ENCODE results near the gene HDAC2. TPM values are rescaled to one million over a fixed set of nuclear protein-coding genes. Genes with fewer than 3 reads are reported as not detected.
"Not testable (repeated sequence)": the region's sequence is repeated elsewhere in the genome, so short reads cannot be mapped to it uniquely, and the experiment has no call there.

The HDAC2 gene
- total RNA-seq, 3 donors from 2014 or later (not counting 1 experiment from before 2014, with no cell fraction given) = 55.1 to 74.5 (median 60.8) TPM

DNA sequence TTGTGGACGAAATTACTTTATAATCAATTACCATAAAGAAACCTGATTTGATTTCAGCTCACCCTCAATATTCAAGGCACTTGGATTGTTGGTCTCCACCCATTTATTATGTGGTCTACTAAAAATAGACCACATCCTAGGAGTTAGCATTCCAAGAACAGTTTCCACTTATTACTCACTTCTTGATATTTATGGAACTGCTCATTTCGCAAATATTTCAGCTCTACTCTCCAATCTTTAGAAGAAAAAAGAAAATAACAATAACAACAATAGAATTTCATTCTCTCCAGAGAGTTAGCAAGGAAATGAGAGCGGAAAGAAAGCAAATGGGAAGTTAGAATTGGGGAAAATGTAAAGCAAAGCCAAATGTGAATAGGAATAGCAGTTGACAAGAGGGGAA lies 26.2 kb upstream of the HDAC2 start:
- ATAC-seq = no peak
- Histone ChIP-seq H3K27ac (ENCODE audit: low read length) (no peak overlapping the region), H3K4me1 (ENCODE audit: control insufficient read depth, insufficient read depth, low read length) (no peaks in the 10 kb centered on the region), H3K36me3 (ENCODE audit: control insufficient read depth, insufficient read depth, low read length) (no peaks in the 10 kb centered on the region), H3K4me3 (ENCODE audit: low read length) (no peak overlapping the region), H3K9me3 (ENCODE audit: control insufficient read depth, insufficient read depth, low read length) (no peaks in the 10 kb centered on the region), H3K27me3 (ENCODE audit: control insufficient read depth, insufficient read depth, low read length) (no peaks in the 10 kb centered on the region)
- TF ChIP-seq, protein P1, sequence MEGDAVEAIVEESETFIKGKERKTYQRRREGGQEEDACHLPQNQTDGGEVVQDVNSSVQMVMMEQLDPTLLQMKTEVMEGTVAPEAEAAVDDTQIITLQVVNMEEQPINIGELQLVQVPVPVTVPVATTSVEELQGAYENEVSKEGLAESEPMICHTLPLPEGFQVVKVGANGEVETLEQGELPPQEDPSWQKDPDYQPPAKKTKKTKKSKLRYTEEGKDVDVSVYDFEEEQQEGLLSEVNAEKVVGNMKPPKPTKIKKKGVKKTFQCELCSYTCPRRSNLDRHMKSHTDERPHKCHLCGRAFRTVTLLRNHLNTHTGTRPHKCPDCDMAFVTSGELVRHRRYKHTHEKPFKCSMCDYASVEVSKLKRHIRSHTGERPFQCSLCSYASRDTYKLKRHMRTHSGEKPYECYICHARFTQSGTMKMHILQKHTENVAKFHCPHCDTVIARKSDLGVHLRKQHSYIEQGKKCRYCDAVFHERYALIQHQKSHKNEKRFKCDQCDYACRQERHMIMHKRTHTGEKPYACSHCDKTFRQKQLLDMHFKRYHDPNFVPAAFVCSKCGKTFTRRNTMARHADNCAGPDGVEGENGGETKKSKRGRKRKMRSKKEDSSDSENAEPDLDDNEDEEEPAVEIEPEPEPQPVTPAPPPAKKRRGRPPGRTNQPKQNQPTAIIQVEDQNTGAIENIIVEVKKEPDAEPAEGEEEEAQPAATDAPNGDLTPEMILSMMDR (IDR thresholded peaks at IDR 0.05) = no peak
- 100% methylated on average over 1 of the region's 3 CpGs for WGBS (ENCODE audit: insufficient coverage)
- intact Hi-C loops (cut with micrococcal nuclease) = no loop called here
- Mint-ChIP-seq H3K27ac (no peak overlapping the region), H3K27me3 (ENCODE audit: low read depth in 2 of 2) (peaks cover 6 to 13% of the 10 kb centered on the region in 2 donors), H3K4me1 (no peaks in the 10 kb centered on the region), H3K9me3 (no peaks in the 10 kb centered on the region), H3K4me3 (no peak overlapping the region), H3K36me3 (no peaks in the 10 kb centered on the region)
- DNase-seq = no peak

DNA sequence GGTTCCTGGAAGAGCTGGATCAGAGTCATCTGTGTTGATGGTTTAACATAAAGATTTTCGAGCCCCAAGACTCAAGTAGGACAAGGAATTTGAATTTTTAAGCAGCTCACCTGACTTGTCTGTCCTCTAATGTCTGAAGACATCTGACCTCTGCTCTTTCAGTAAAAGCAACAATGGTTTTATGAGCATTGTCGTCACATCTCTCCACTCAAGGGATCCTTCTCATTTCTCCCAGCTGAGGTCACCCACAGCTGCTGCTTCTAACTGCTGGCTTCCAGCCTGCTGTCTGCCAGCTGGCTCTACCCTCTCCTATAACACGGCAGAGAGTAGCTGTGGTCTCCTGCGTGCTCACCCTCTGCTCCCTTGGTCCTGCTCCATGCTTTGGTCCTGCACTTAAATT lies 24.7 kb upstream of the HDAC2 start:
- no peaks in the 10 kb centered on the region for H3K4me1 Mint-ChIP-seq
- no peaks in the 10 kb centered on the region for H3K9me3 ChIP-seq (ENCODE audit: control insufficient read depth, insufficient read depth, low read length)
- intact Hi-C loops (cut with micrococcal nuclease) = no loop called here
- H3K9me3 Mint-ChIP-seq = no peaks in the 10 kb centered on the region
- no peaks in the 10 kb centered on the region for H3K36me3 Mint-ChIP-seq
- DNase-seq (no peak), ATAC-seq (no peak)
- no peaks in the 10 kb centered on the region for H3K36me3 ChIP-seq (ENCODE audit: control insufficient read depth, insufficient read depth, low read length)
- TF ChIP-seq, protein P1 (IDR thresholded peaks at IDR 0.05) = no peak
- WGBS (ENCODE audit: insufficient coverage) = 46% methylated on average over 4 of the region's 4 CpGs
- H3K27ac ChIP-seq (ENCODE audit: low read length) = no peak overlapping the region
- no peak overlapping the region for H3K27ac Mint-ChIP-seq
- H3K4me1 ChIP-seq (ENCODE audit: control insufficient read depth, insufficient read depth, low read length) = no peaks in the 10 kb centered on the region
- no peaks in the 10 kb centered on the region for H3K27me3 ChIP-seq (ENCODE audit: control insufficient read depth, insufficient read depth, low read length)
- no peak overlapping the region for H3K4me3 ChIP-seq (ENCODE audit: low read length)
- peaks cover 6 to 23% of the 10 kb centered on the region in 2 donors for H3K27me3 Mint-ChIP-seq (ENCODE audit: low read depth in 2 of 2)
- H3K4me3 Mint-ChIP-seq = no peak overlapping the region

DNA sequence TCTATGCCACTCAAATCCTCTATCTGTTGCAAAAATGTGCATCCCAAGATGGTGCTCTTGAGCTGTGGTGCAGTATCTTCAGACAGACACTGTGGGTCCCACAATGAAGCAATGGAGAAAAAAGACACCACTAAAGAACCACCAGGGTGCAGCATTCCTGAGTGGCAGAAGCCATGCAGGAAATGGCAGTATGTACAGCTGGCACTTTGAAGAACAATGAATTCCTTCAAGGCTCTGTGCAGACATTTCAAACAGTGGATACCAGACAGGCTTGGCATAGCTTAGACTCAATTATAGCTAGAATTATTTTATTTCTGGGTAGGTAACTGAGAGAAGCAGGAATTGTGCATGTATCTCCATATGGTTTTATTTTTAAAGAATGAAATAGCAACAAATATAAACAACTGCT lies 24.0 kb upstream of the HDAC2 start:
- TF ChIP-seq, protein P1 (IDR thresholded peaks at IDR 0.05) = no peak

GRCh38 chr6:113989675-113990074 lies 18.7 kb upstream of the HDAC2 start:
- no peak overlapping the region for H3K4me3 Mint-ChIP-seq
- no peaks in the 10 kb centered on the region for H3K4me1 Mint-ChIP-seq
- H3K27me3 Mint-ChIP-seq (ENCODE audit: low read depth in 2 of 2) = peaks cover 3 to 22% of the 10 kb centered on the region in 2 donors
- no peaks in the 10 kb centered on the region for H3K9me3 ChIP-seq (ENCODE audit: control insufficient read depth, insufficient read depth, low read length)
- no peak overlapping the region for H3K4me3 ChIP-seq (ENCODE audit: low read length)
- no peaks in the 10 kb centered on the region for H3K36me3 Mint-ChIP-seq
- peaks cover 0 to 3% of the 10 kb centered on the region in 2 donors for H3K9me3 Mint-ChIP-seq
- DNase-seq = no peak
- no peaks in the 10 kb centered on the region for H3K27me3 ChIP-seq (ENCODE audit: control insufficient read depth, insufficient read depth, low read length)
- no peak overlapping the region for H3K27ac Mint-ChIP-seq
- ATAC-seq = no peak
- TF ChIP-seq, protein P1 (IDR thresholded peaks at IDR 0.05) = no peak
- no peak overlapping the region for H3K27ac ChIP-seq (ENCODE audit: low read length)
- intact Hi-C loops (cut with micrococcal nuclease) = no loop called here
- H3K4me1 ChIP-seq (ENCODE audit: control insufficient read depth, insufficient read depth, low read length) = no peaks in the 10 kb centered on the region
- H3K36me3 ChIP-seq (ENCODE audit: control insufficient read depth, insufficient read depth, low read length) = no peaks in the 10 kb centered on the region

More for the DNA sequence above, 24.0 kb upstream of the HDAC2 start:
- Histone ChIP-seq H3K36me3 (ENCODE audit: control insufficient read depth, insufficient read depth, low read length) (no peaks in the 10 kb centered on the region), H3K27me3 (ENCODE audit: control insufficient read depth, insufficient read depth, low read length) (no peaks in the 10 kb centered on the region), H3K4me3 (ENCODE audit: low read length) (no peak overlapping the region), H3K27ac (ENCODE audit: low read length) (no peak overlapping the region), H3K4me1 (ENCODE audit: control insufficient read depth, insufficient read depth, low read length) (no peaks in the 10 kb centered on the region), H3K9me3 (ENCODE audit: control insufficient read depth, insufficient read depth, low read length) (no peaks in the 10 kb centered on the region)
- H3K36me3 Mint-ChIP-seq = no peaks in the 10 kb centered on the region
- peaks cover 6 to 27% of the 10 kb centered on the region in 2 donors for H3K27me3 Mint-ChIP-seq (ENCODE audit: low read depth in 2 of 2)
- no peak overlapping the region for H3K27ac Mint-ChIP-seq
- ATAC-seq = peak in 2 of 3 donors; percentile 29 to 64
- no peaks in the 10 kb centered on the region for H3K4me1 Mint-ChIP-seq
- H3K4me3 Mint-ChIP-seq = no peak overlapping the region
- peak in 1 of 2 donors; percentile 65 for DNase-seq
- no peaks in the 10 kb centered on the region for H3K9me3 Mint-ChIP-seq
- intact Hi-C loops (cut with micrococcal nuclease) = no loop called here

GRCh38 chr6:113982675-113983074 lies 11.7 kb upstream of the HDAC2 start:
- H3K9me3 ChIP-seq (ENCODE audit: control insufficient read depth, insufficient read depth, low read length); H3K27ac ChIP-seq (ENCODE audit: low read length); H3K36me3 Mint-ChIP-seq; H3K27ac Mint-ChIP-seq; intact Hi-C loops (cut with micrococcal nuclease); H3K27me3 ChIP-seq (ENCODE audit: control insufficient read depth, insufficient read depth, low read length); ATAC-seq; H3K4me1 Mint-ChIP-seq; H3K27me3 Mint-ChIP-seq (ENCODE audit: low read depth in 2 of 2); H3K4me3 ChIP-seq (ENCODE audit: low read length); DNase-seq; H3K9me3 Mint-ChIP-seq; H3K4me3 Mint-ChIP-seq; H3K36me3 ChIP-seq (ENCODE audit: control insufficient read depth, insufficient read depth, low read length); H3K4me1 ChIP-seq (ENCODE audit: control insufficient read depth, insufficient read depth, low read length): not testable (repeated sequence)
- WGBS (ENCODE audit: insufficient coverage) = 87% methylated on average over 5 of the region's 5 CpGs
